Glutamatergic neuron (in vitro differentiated cells): ENCODE results near the gene MRC2. TPM values are rescaled to one million over a fixed set of nuclear protein-coding genes. Genes with fewer than 3 reads are reported as not detected.

Experiments used
- DNase-seq: peaks from one replicate; pipeline ENCODE4 v3.0.0; 2022
- H3K27ac Mint-ChIP-seq: one replicate; pipeline ENCODE4 v1.8.0; 2020; ENCODE audit warnings: mild to moderate bottlenecking, mixed read lengths, inconsistent platforms; ENCODE audit not compliant: unreplicated experiment
- H3K27me3 Mint-ChIP-seq: one replicate; pipeline ENCODE4 v1.8.0; 2020; ENCODE audit warnings: mild to moderate bottlenecking, moderate library complexity, mixed read lengths, inconsistent platforms; ENCODE audit not compliant: unreplicated experiment
- H3K36me3 Mint-ChIP-seq: one replicate; pipeline ENCODE4 v1.8.0; 2020; ENCODE audit warnings: mild to moderate bottlenecking, mixed read lengths, inconsistent platforms; ENCODE audit not compliant: unreplicated experiment
- H3K4me1 Mint-ChIP-seq: one replicate; pipeline ENCODE4 v1.8.0; 2020; ENCODE audit warnings: mild to moderate bottlenecking, low read depth, mixed read lengths, inconsistent platforms; ENCODE audit not compliant: unreplicated experiment
- H3K4me3 Mint-ChIP-seq: one replicate; pipeline ENCODE4 v1.8.0; 2020; ENCODE audit warnings: mild to moderate bottlenecking, mixed read lengths, inconsistent platforms; ENCODE audit not compliant: unreplicated experiment
- H3K9me3 Mint-ChIP-seq: one replicate; pipeline ENCODE4 v1.8.0; 2020; ENCODE audit warnings: mild to moderate bottlenecking, moderate library complexity, mixed read lengths, inconsistent platforms; ENCODE audit not compliant: unreplicated experiment
- total RNA-seq: library from RNA; stranded (reverse); fragmentation: NEBNext Ultra II Directional; extraction: Animal tissue kit (Norgen Biotek cat#: 25700); gene quantifications from one replicate; pipeline ENCODE4 v1.2.1, GENCODE V29; 2021; ENCODE audit not compliant: unreplicated experiment
- TF ChIP-seq, protein P1 (sequence below): fragments of 200-600 bp; sonication (generic); IDR thresholded peaks from one replicate; pipeline ENCODE4 v1.5.0; 2021; ENCODE audit not compliant: partially characterized antibody, unreplicated experiment

Gene MRC2
- total RNA-seq, 1 donor from 2014 or later: 24.0 TPM

DNA sequence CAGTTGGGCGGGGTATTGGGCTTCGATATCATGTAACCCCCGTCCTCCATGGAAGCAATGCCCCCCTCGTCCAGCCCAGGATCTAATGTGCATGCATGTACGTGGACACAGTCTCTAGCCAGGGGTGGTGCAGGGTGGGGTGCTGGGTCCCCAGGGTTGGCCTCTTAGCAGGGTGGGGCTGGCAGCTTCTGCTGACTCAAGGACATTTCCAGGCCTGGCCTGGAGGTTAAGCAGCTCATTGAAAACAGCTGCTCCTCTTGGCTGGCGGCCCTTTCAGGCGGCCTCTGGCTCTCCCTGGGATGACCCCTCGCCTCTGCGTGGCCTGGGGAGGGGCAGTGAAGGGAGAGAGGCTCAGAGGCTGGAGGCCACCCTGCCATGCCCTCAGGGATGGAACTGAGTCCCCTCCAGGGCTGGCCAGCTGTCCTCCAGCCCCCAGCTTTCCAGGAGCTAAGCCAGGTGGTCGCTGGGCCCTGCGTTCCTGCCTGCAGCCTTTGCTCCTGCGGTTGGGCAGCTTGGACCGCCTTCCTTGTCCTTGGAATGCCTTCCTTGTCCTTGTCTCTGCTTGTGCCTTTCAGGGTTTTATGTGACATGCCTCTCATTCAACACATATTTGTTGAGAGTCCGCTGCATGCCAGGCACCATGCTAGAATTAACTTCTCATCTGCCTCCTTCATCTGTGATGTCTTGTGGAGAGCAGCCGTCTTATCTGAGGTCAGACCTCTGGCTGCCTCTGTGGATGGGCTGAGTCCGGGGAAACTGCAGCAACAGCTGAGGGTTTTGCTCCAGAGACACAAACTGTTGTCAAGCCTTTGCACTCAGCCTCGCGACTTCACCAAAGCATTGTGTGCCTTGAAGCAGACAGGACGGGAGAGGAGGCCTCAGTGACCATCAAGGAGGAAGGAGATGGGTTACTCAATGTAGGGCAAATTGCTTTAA, 26.6 kb downstream of the MRC2 start:
- TF ChIP-seq, protein P1, sequence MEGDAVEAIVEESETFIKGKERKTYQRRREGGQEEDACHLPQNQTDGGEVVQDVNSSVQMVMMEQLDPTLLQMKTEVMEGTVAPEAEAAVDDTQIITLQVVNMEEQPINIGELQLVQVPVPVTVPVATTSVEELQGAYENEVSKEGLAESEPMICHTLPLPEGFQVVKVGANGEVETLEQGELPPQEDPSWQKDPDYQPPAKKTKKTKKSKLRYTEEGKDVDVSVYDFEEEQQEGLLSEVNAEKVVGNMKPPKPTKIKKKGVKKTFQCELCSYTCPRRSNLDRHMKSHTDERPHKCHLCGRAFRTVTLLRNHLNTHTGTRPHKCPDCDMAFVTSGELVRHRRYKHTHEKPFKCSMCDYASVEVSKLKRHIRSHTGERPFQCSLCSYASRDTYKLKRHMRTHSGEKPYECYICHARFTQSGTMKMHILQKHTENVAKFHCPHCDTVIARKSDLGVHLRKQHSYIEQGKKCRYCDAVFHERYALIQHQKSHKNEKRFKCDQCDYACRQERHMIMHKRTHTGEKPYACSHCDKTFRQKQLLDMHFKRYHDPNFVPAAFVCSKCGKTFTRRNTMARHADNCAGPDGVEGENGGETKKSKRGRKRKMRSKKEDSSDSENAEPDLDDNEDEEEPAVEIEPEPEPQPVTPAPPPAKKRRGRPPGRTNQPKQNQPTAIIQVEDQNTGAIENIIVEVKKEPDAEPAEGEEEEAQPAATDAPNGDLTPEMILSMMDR: no peak
- peaks cover 20% of the 10 kb centered on the region for H3K4me1 Mint-ChIP-seq
- no peaks in the 10 kb centered on the region for H3K36me3 Mint-ChIP-seq
- H3K4me3 Mint-ChIP-seq: peak overlapping the region; percentile 54
- H3K9me3 Mint-ChIP-seq: peaks cover 13% of the 10 kb centered on the region
- peaks cover 10% of the 10 kb centered on the region for H3K27me3 Mint-ChIP-seq
- peak; percentile 60 for DNase-seq
- peak overlapping the region; percentile 85 for H3K27ac Mint-ChIP-seq

DNA sequence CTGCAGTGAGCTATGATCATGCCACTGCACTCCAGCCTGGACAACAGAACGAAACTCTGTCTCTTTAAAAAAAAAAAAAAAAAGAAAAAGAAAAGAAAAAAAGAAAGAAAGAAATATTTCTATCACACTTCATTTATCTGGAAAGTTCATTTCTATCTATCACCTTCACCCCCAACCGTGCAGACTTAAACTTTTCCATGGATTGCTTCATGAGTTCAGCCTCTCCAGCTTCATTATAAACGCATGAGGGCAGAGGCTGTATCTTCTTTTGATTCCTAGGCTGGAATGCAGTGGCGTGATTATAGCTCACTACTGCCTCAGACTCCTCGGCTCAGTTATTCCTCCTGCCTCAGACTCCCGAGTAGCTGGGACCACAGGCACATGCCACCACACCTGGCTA, 28.2 kb downstream of the MRC2 start:
- H3K27ac Mint-ChIP-seq: no peak overlapping the region
- DNase-seq: no peak
- H3K4me3 Mint-ChIP-seq: no peak overlapping the region
- H3K4me1 Mint-ChIP-seq: peaks cover 19% of the 10 kb centered on the region
- TF ChIP-seq, protein P1: no peak
- H3K36me3 Mint-ChIP-seq: peaks cover 5% of the 10 kb centered on the region
- H3K27me3 Mint-ChIP-seq: peaks cover 10% of the 10 kb centered on the region
- peaks cover 15% of the 10 kb centered on the region for H3K9me3 Mint-ChIP-seq

DNA sequence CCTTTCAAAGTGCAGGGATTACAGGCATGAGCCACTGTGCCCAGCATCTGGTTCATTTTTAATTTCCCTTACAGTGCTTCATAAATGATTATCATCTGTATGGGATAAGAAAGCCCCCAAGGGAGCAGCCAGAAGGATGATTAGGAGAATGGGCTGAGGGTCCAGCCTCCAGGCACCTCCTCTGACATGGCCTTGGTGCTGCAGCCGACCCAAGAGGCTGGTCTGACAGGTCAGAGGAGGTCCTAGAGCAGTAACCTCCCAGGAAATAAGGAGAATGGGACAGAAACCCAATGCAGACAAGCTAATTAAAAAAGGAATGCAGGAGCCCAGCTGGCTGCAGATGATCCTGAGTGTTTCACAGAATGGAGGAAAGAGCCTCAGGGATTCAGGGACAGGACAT, 29.0 kb downstream of the MRC2 start:
- H3K27me3 Mint-ChIP-seq: peaks cover 10% of the 10 kb centered on the region
- DNase-seq: no peak
- H3K4me3 Mint-ChIP-seq: no peak overlapping the region
- TF ChIP-seq, protein P1: no peak
- peak overlapping the region; percentile 60 for H3K27ac Mint-ChIP-seq
- peaks cover 12% of the 10 kb centered on the region for H3K36me3 Mint-ChIP-seq
- H3K4me1 Mint-ChIP-seq: peaks cover 19% of the 10 kb centered on the region
- H3K9me3 Mint-ChIP-seq: peaks cover 15% of the 10 kb centered on the region

DNA sequence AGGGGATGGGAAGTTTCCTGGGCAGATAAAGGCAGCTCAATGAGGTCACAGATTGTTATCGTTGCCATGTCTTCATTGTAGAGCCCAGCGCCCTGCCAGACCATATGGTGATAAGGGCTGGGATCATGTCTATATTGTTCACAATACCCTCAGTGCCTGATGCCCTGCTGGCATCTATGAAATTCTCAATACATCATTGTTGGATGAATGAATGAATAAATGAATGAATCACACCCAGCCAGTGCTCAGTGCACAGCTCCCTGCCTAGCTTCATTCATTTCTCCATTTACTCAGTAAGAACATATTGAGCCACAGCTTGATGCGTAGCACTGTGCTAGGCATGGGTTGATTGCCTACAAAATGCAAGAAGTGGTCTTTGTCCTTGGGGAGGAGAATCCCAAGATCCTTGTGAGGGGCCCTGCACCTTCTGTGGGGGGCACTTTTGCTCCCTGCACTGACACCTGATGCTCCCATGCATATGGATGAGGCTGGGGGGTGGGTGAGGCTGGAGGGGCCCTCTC, 29.7 kb downstream of the MRC2 start:
- H3K27me3 Mint-ChIP-seq: peaks cover 5% of the 10 kb centered on the region
- H3K4me3 Mint-ChIP-seq: no peak overlapping the region
- peaks cover 14% of the 10 kb centered on the region for H3K36me3 Mint-ChIP-seq
- H3K9me3 Mint-ChIP-seq: peaks cover 10% of the 10 kb centered on the region
- TF ChIP-seq, protein P1: no peak
- peak overlapping the region; percentile 69 for H3K27ac Mint-ChIP-seq
- DNase-seq: no peak
- peaks cover 14% of the 10 kb centered on the region for H3K4me1 Mint-ChIP-seq

DNA sequence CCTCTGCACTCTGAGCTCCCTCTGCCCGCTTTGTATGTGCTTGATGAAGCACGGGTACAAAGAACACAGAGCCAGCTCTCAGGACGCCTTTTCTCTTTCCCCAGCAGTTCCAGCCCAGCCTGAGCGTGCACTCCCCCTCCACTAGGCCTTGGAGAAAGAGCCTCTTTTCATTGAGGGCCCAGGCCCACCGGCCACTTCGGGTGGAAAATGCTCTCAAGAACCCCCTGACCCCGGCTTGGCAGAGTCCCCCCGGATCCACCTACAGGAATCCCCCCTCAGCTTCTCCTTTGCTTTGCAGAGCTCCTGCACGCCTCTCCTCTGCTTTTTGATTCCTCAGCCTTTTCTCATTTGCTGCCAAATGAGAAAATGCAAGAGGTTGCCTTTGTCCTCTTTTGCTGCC, 30.2 kb downstream of the MRC2 start:
- H3K4me3 Mint-ChIP-seq: peak overlapping the region; percentile 10
- TF ChIP-seq, protein P1: no peak
- H3K27me3 Mint-ChIP-seq: peaks cover 5% of the 10 kb centered on the region
- peaks cover 14% of the 10 kb centered on the region for H3K4me1 Mint-ChIP-seq
- peaks cover 14% of the 10 kb centered on the region for H3K36me3 Mint-ChIP-seq
- H3K9me3 Mint-ChIP-seq: peaks cover 10% of the 10 kb centered on the region
- no peak overlapping the region for H3K27ac Mint-ChIP-seq
- no peak for DNase-seq
